Tibial nerve (tissue), 4 donors: ENCODE measurements around the gene UAP1. TPM values are rescaled to one million over a fixed set of nuclear protein-coding genes. Genes with fewer than 3 reads are reported as not detected.
A peak's percentile ranks its signal among the peaks of the same experiment; 100 is the strongest.

Experiments used
- DNase-seq, 2 donors: peaks; one replicate each; pipeline ENCODE4 v3.0.0-alpha.2; 2019; ENCODE audit warnings: low spot score in 2 of 2
- H3K27ac ChIP-seq, 4 donors: fragments of 200-600 bp; sonication (generic) in 3 of 4; one replicate each; pipeline ENCODE4 v1.5.1; 2017 to 2019; ENCODE audit warnings: mild to moderate bottlenecking in 1 of 4
- H3K27me3 ChIP-seq, 2 donors: fragments of 200-600 bp; sonication (generic) in 1 of 2; one replicate each; pipeline versions ENCODE4 v1.5.1 to v1.6.0; 2017 to 2019
- H3K36me3 ChIP-seq, 3 donors: fragments of 200-600 bp; sonication (generic); one replicate each; pipeline ENCODE4 v1.5.1; 2018 to 2019
- H3K4me1 ChIP-seq, 4 donors: fragments of 200-600 bp; sonication (generic) in 3 of 4; one replicate each; pipeline ENCODE4 v1.5.1; 2017 to 2019
- H3K4me3 ChIP-seq, 4 donors: fragments of 200-600 bp; sonication (generic) in 3 of 4; one replicate each; pipeline ENCODE4 v1.5.1; 2017 to 2019; ENCODE audit warnings: mild to moderate bottlenecking in 1 of 4, moderate library complexity in 1 of 4
- H3K9me3 ChIP-seq, 4 donors: fragments of 200-600 bp; sonication (generic) in 3 of 4; one replicate each; pipeline ENCODE4 v1.5.1; 2017 to 2019
- CTCF ChIP-seq, 5 experiments: fragments of 200-600 bp in 3 of 5; fragments of 450-650 bp in 2 of 5; sonication (generic) in 3 of 5; IDR thresholded peaks; one replicate each; pipeline ENCODE4 v1.5.1; 2016 to 2019; ENCODE audit warnings: antibody characterized with exemption in 5 of 5, mild to moderate bottlenecking in 3 of 5, moderate library complexity in 2 of 5
- EP300 ChIP-seq, 2 donors: sonication (generic); formaldehyde crosslinking; IDR thresholded peaks; one replicate each; pipeline ENCODE4 v1.6.1; 2017; ENCODE audit warnings: antibody characterized with exemption in 2 of 2, mild to moderate bottlenecking in 1 of 2
- POLR2A ChIP-seq, 2 donors: fragments of 450-650 bp; IDR thresholded peaks; one replicate each; pipeline ENCODE4 v1.6.1; 2017; ENCODE audit warnings: antibody characterized with exemption in 2 of 2, mild to moderate bottlenecking in 2 of 2, moderate library complexity in 2 of 2
- WGBS, 2 donors: methylation state at CpG; one replicate each; pipeline ENCODE4 v1.1.5; 2018; 5-methylcytosine and 5-hydroxymethylcytosine counted together
- total RNA-seq, 4 donors: library from RNA; depleted of rRNA; stranded (reverse); fragments of >200 nt; gene quantifications; one replicate each; pipeline ENCODE4 v1.1.0, GENCODE V29; 2016

UAP1 gene
- total RNA-seq, 4 donors from 2014 or later, result 93.9 to 194 (median 113) TPM

DNA sequence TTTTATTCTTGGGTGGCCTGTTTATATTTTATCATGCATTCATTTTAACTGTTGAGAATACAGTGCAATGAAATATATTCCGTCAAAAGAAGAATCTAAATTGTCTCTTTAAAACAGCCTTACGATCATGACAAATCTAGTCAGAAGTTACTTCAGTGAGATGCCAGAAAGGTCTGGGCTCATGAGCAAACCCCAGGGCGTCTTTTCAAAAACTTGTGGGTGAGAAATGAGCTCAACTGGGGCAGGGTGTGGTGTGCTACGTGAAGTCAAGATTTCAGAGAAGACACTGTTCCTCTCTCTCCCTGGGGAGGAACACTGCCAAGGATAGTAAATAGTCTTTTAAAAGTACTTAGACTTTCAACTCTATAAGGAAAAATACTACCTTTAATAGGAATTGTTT, 13.4 kb upstream of the UAP1 start:
- Histone ChIP-seq H3K36me3 (no peaks in the 10 kb centered on the region), H3K9me3 (peaks cover 0 to 5% (median 0%) of the 10 kb centered on the region in 4 donors), H3K27me3 (no peaks in the 10 kb centered on the region), H3K4me1 (peaks cover 0 to 6% (median 0%) of the 10 kb centered on the region in 4 donors), H3K27ac (peak overlapping the region; percentile 16 to 84 (median 62)), H3K4me3 (no peak overlapping the region)
- TF ChIP-seq EP300 (IDR thresholded peaks at IDR 0.05) (peak; percentile 80 to 87), CTCF (IDR thresholded peaks at IDR 0.05) (no peak)
- peak; percentile 45 to 78 for DNase-seq
- WGBS, 2 donors, result 53 to 74% methylated on average over 4 of the region's 4 CpGs

DNA sequence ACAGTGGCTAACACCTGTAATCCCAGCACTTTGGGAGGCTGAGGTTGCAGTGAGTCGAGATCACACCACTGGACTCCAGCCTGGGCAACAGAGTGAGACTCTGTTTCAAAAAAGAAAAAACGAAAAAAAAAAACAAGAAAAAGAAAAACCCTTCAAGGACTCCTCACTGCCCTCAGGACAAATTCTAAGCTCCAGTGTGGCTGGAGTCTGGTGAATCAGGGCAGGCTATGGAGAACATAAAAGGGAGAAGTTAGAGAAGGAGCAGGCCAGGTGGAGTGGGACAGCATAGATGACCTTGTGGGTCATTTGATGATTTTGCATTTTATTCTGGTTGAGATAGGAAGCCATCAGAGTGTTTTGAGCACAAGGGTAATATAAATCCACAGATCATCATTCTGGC, 12.5 kb upstream of the UAP1 start:
- Histone ChIP-seq H3K27me3 (no peaks in the 10 kb centered on the region), H3K4me3 (no peak overlapping the region), H3K9me3 (no peaks in the 10 kb centered on the region), H3K36me3 (no peaks in the 10 kb centered on the region), H3K27ac (peak overlapping the region; percentile 16 to 84 (median 62)), H3K4me1 (peaks cover 0 to 9% (median 0%) of the 10 kb centered on the region in 4 donors)
- TF ChIP-seq POLR2A (IDR thresholded peaks at IDR 0.05), result no peak
- no peak for TF ChIP-seq CTCF (IDR thresholded peaks at IDR 0.05)
- TF ChIP-seq EP300 (IDR thresholded peaks at IDR 0.05), result no peak
- 75 to 76% methylated on average over 2 of the region's 2 CpGs for WGBS, 2 donors
- DNase-seq, result no peak

DNA sequence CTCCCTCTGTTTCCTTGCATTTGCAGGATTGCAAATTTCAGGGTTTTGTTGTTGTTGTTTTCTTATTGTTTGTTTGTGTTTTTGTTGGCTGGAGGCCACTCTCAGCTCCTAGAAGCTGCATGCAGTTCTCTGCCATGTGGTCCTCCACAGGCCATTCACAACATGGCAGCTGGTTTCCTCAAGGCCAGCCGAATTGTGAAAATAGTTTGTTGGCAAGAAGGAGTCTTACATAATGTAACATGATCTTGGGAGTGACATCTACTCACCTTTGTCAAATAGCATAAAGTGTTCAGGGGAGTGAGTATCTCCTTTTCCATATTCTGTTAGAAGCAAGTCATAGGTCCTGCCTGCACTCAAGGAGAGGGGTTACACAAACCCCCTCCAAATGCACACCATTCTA, 10.6 kb upstream of the UAP1 start:
- Histone ChIP-seq H3K27ac (peak overlapping the region in 1 of 4 donors; percentile 75), H3K4me3 (no peak overlapping the region), H3K27me3 (no peaks in the 10 kb centered on the region), H3K9me3 (no peaks in the 10 kb centered on the region), H3K36me3 (no peaks in the 10 kb centered on the region), H3K4me1 (peaks cover 0 to 15% (median 0%) of the 10 kb centered on the region in 4 donors)
- no peak for TF ChIP-seq EP300 (IDR thresholded peaks at IDR 0.05)
- TF ChIP-seq POLR2A (IDR thresholded peaks at IDR 0.05), result no peak
- no peak for TF ChIP-seq CTCF (IDR thresholded peaks at IDR 0.05)
- DNase-seq, result no peak
- 63 to 83% methylated on average over 1 of the region's 1 CpG for WGBS, 2 donors

DNA sequence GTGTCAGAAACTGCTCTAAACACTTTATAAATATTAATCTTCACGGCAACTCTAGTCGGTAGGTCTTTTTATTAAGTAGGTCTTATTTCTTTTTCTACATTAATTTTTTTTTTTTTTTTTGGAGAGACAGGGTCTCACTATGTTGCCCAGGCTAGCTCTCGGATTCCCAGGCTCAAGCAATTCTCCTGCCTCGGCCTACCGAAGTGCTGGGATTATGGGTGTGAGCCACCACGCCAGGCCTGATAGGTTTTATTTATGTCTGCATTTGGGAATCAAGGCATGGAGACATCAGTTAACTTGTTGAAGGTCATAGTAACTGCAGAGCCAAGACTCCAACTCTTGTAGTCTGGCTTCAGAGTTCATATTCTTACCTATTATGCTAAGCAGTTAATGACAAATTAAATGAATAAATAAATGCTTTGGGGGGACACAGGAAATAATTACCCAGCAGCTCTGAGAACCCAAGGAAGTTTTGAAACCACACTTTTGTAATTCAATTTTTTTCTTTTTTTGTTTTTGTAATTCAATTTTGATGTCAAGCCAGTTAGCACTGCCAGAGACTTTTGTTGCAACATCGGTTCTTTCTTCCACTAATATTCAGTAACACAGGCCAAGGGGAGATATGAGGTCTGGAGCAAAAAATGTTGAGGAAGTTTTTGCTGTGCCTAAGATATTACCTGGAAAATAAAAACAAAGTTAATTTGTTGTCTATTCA, 9.4 kb upstream of the UAP1 start:
- TF ChIP-seq CTCF (IDR thresholded peaks at IDR 0.05) (no peak), EP300 (IDR thresholded peaks at IDR 0.05) (peak in 1 of 2 donors; percentile 67), POLR2A (IDR thresholded peaks at IDR 0.05) (no peak)
- Histone ChIP-seq H3K4me1 (peaks cover 0 to 15% (median 0%) of the 10 kb centered on the region in 4 donors), H3K4me3 (no peak overlapping the region), H3K27me3 (no peaks in the 10 kb centered on the region), H3K27ac (peak overlapping the region; percentile 22 to 78 (median 62)), H3K9me3 (no peaks in the 10 kb centered on the region), H3K36me3 (no peaks in the 10 kb centered on the region)
- DNase-seq, result peak in 1 of 2 donors; percentile 63
- WGBS, 2 donors, result 80 to 81% methylated on average over 7 of the region's 7 CpGs

DNA sequence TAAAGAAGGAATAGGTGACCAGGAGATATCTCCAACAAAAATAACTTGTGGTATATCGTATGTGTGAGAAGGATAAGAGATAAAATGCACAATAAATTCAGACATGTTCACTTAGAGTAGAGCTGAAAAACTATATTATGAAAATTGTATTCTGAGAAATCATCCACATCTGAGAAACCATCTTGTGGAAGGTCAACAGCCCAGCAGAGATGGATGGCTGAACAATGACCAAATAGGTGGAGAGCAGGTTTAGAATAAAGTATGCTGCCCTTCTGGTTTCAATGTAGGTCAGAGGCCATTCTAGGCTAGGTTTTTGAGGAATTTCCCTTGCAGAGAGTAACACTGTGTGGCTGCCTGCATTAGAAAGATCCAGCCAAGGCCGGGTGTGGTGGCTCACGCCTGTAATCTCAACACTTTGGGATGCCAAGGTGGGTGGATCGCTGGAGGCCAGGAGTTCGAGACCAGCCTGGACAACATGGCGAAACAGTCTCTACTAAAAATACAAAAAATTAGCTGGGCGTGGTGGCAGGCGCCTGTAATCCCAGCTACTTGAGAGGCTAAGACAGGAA, 8.8 kb upstream of the UAP1 start:
- 85 to 92% methylated on average over 8 of the region's 8 CpGs for WGBS, 2 donors
- DNase-seq, result no peak
- TF ChIP-seq POLR2A (IDR thresholded peaks at IDR 0.05) (no peak), CTCF (IDR thresholded peaks at IDR 0.05) (no peak), EP300 (IDR thresholded peaks at IDR 0.05) (no peak)
- Histone ChIP-seq H3K4me3 (no peak overlapping the region), H3K27me3 (no peaks in the 10 kb centered on the region), H3K27ac (peak overlapping the region; percentile 45 to 78 (median 56)), H3K9me3 (no peaks in the 10 kb centered on the region), H3K36me3 (no peaks in the 10 kb centered on the region), H3K4me1 (peaks cover 0 to 15% (median 0%) of the 10 kb centered on the region in 4 donors)
